CD8-positive, alpha-beta memory T cell (primary cell): ENCODE results near the gene ZNF687. TPM values are rescaled to one million over a fixed set of nuclear protein-coding genes. Genes with fewer than 3 reads are reported as not detected.
A peak's percentile ranks its signal among the peaks of the same experiment; 100 is the strongest.

Experiments
- CTCF ChIA-PET: fragments of 350-600 bp; sonication (Branson Sonifier 250); formaldehyde crosslinking; loops from one replicate; lab custom pipeline; 2021; ENCODE audit warnings: antibody characterized with exemption; lab: Charles Lee
- POLR2A ChIA-PET: fragments of 350-600 bp; sonication (Branson Sonifier 250); formaldehyde crosslinking; loops from one replicate; lab custom pipeline; 2021; ENCODE audit warnings: antibody characterized with exemption; lab: Charles Lee
- DNase-seq, 5 donors: peaks; one replicate each; pipeline versions ENCODE4 v3.0.0 to v3.0.0-alpha.2; 2020 to 2022; ENCODE audit warnings: mixed read lengths in 1 of 5
- H3K27ac ChIP-seq: one replicate; pipeline ENCODE4 v1.7.0; 2013; ENCODE audit warnings: low read depth, mild to moderate bottlenecking, low read length, moderate library complexity
- H3K27me3 ChIP-seq: 2 replicates; pipeline ENCODE4 v1.7.0; 2013; ENCODE audit warnings: low read length, mild to moderate bottlenecking; ENCODE audit not compliant: insufficient read depth, poor library complexity, severe bottlenecking
- H3K36me3 ChIP-seq: 2 replicates; pipeline ENCODE4 v1.7.0; 2013; ENCODE audit warnings: mild to moderate bottlenecking, low read length, moderate library complexity; ENCODE audit not compliant: insufficient read depth
- H3K4me1 ChIP-seq: 2 replicates; pipeline ENCODE4 v1.7.0; 2013; ENCODE audit warnings: mild to moderate bottlenecking, low read length, moderate library complexity; ENCODE audit not compliant: insufficient read depth
- H3K4me3 ChIP-seq: 2 replicates; pipeline ENCODE4 v1.7.0; 2013; ENCODE audit warnings: mild to moderate bottlenecking, low read length
- H3K9me3 ChIP-seq: 2 replicates; pipeline ENCODE4 v1.7.0; 2013; ENCODE audit warnings: mild to moderate bottlenecking, low read length
- H3K27ac Mint-ChIP-seq, 8 donors: one replicate each; pipeline ENCODE4 v1.8.0; 2020 to 2021; ENCODE audit warnings: mixed read lengths in 8 of 8, mild to moderate bottlenecking in 6 of 8, inconsistent platforms in 3 of 8, moderate library complexity in 3 of 8
- H3K27me3 Mint-ChIP-seq, 2 donors: one replicate each; pipeline ENCODE4 v1.8.0; 2020 to 2021; ENCODE audit warnings: mixed read lengths in 2 of 2, mild to moderate bottlenecking in 1 of 2, moderate library complexity in 1 of 2
- H3K36me3 Mint-ChIP-seq, 3 donors: one replicate each; pipeline ENCODE4 v1.8.0; 2020 to 2021; ENCODE audit warnings: mixed read lengths in 3 of 3, inconsistent platforms in 1 of 3, mild to moderate bottlenecking in 1 of 3
- H3K4me1 Mint-ChIP-seq, 3 donors: one replicate each; pipeline ENCODE4 v1.8.0; 2020 to 2021; ENCODE audit warnings: mixed read lengths in 3 of 3, inconsistent platforms in 1 of 3, mild to moderate bottlenecking in 1 of 3
- H3K4me3 Mint-ChIP-seq, 7 donors: one replicate each; pipeline ENCODE4 v1.8.0; 2020 to 2021; ENCODE audit warnings: mixed read lengths in 7 of 7, mild to moderate bottlenecking in 6 of 7, moderate library complexity in 4 of 7, inconsistent platforms in 2 of 7
- H3K9me3 Mint-ChIP-seq, 5 donors: one replicate each; pipeline ENCODE4 v1.8.0; 2020 to 2022; ENCODE audit warnings: mixed read lengths in 5 of 5, mild to moderate bottlenecking in 3 of 5, moderate library complexity in 2 of 5, inconsistent platforms in 1 of 5
- polyA plus RNA-seq: library from polyadenylated mRNA; unstranded; fragments of 300-500 nt; fragmentation: Illumina TruSeq; gene quantifications from one replicate; pipeline ENCODE4 v1.2.3, GENCODE V29; 2021
- total RNA-seq, 2 experiments: library from RNA; stranded (reverse); gene quantifications; one replicate each; pipeline ENCODE4 v1.2.3, GENCODE V29; 2021

ZNF687 gene
- total and polyA plus RNA-seq, 3 experiments from 2014 or later = 1.6 to 26.5 (median 23.8) TPM

- CTCF ChIA-PET = interaction anchor here (0.9 to 4.1 kb wide), 16 partner anchors 8 to 890 kb away, joined by 3 to 26 read pairs (median 5); partner anchors contain the start of genes PIP5K1A, TNFAIP8L2 and VPS72
- Mint-ChIP-seq H3K27ac (peak overlapping the region in 2 of 8 donors; percentile 70 to 79), H3K27me3 (peaks cover 0 to 2% of the 10 kb centered on the region in 2 donors), H3K9me3 (no peaks in the 10 kb centered on the region), H3K4me1 (peaks cover 21 to 25% (median 22%) of the 10 kb centered on the region in 3 donors), H3K36me3 (peaks cover 1 to 34% (median 8%) of the 10 kb centered on the region in 3 donors), H3K4me3 (peak overlapping the region in 2 of 7 donors; percentile 21 to 66)
- no peaks in the 10 kb centered on the region for H3K9me3 ChIP-seq
- H3K36me3 ChIP-seq = peaks cover 14% of the 10 kb centered on the region
- H3K27me3 ChIP-seq = no peaks in the 10 kb centered on the region
- H3K4me3 ChIP-seq = no peak overlapping the region
- POLR2A ChIA-PET = interaction anchor here (0.5 to 1.0 kb wide), 5 partner anchors 30 to 152 kb away, joined by 3 to 5 read pairs (median 3); partner anchors contain the start of genes VPS72 and ZNF687
- no peak overlapping the region for H3K27ac ChIP-seq
- H3K4me1 ChIP-seq = peaks cover 11% of the 10 kb centered on the region
- DNase-seq = peak; percentile 29 to 72 (median 55)
Measured at GRCh38 chr1:151251656-151252470, 30.2 kb upstream of the ZNF687 start.

- peaks cover 11% of the 10 kb centered on the region for H3K4me1 ChIP-seq
- H3K36me3 ChIP-seq = no peaks in the 10 kb centered on the region
- ChIA-PET CTCF (interaction anchor here (0.7 to 1.6 kb wide), 3 partner anchors 41 to 86 kb away, joined by 3 to 7 read pairs (median 4); no protein-coding TSS in a partner anchor), POLR2A (interaction anchor here (0.9 to 1.5 kb wide), 6 partner anchors 27 to 95 kb away, joined by 3 to 8 read pairs (median 3); partner anchors contain the start of genes PIP5K1A, VPS72 and ZNF687)
- peak within 1 kb of the TSS; percentile 92 to 96 (median 94) for H3K4me3 Mint-ChIP-seq
- peaks cover 0 to 2% of the 10 kb centered on the region in 2 donors for H3K27me3 Mint-ChIP-seq
- peak within 1 kb of the TSS; percentile 92 to 99 (median 94) for H3K27ac Mint-ChIP-seq
- no peaks in the 10 kb centered on the region for H3K27me3 ChIP-seq
- H3K36me3 Mint-ChIP-seq = peaks cover 0 to 18% (median under 1%) of the 10 kb centered on the region in 3 donors
- H3K9me3 Mint-ChIP-seq = no peaks in the 10 kb centered on the region
- peak within 1 kb of the TSS; percentile 77 for H3K27ac ChIP-seq
- H3K4me1 Mint-ChIP-seq = peaks cover 35 to 43% (median 41%) of the 10 kb centered on the region in 3 donors
- peak; percentile 88 to 96 (median 93) for DNase-seq
- peak within 1 kb of the TSS; percentile 69 for H3K4me3 ChIP-seq
- H3K9me3 ChIP-seq = no peaks in the 10 kb centered on the region
Measured at GRCh38 chr1:151254217-151255213, 27.6 kb upstream of the ZNF687 start, which contains the start of gene PSMD4. PSMD4 (plus strand) TSS chr1:151254734; CDS start chr1:151254783, 49 bp downstream.

- peak overlapping the region; percentile 65 to 99 (median 92) for H3K27ac Mint-ChIP-seq
- H3K36me3 Mint-ChIP-seq = peaks cover 0 to 21% (median 0%) of the 10 kb centered on the region in 3 donors
- Histone ChIP-seq H3K4me3 (peak overlapping the region; percentile 69), H3K27ac (peak overlapping the region; percentile 77), H3K36me3 (no peaks in the 10 kb centered on the region), H3K27me3 (no peaks in the 10 kb centered on the region), H3K9me3 (no peaks in the 10 kb centered on the region), H3K4me1 (peaks cover 11% of the 10 kb centered on the region)
- H3K27me3 Mint-ChIP-seq = peaks cover 0 to 2% of the 10 kb centered on the region in 2 donors
- POLR2A ChIA-PET = interaction anchor here (0.7 kb wide), 1 partner anchor 161 kb away, joined by 3 read pairs; no protein-coding TSS in a partner anchor
- DNase-seq = no peak
- peaks cover 35 to 46% (median 43%) of the 10 kb centered on the region in 3 donors for H3K4me1 Mint-ChIP-seq
- peak overlapping the region; percentile 92 to 96 (median 94) for H3K4me3 Mint-ChIP-seq
- CTCF ChIA-PET = interaction anchor here (1.6 kb wide), 1 partner anchor 85 kb away, joined by 7 read pairs; no protein-coding TSS in a partner anchor
- no peaks in the 10 kb centered on the region for H3K9me3 Mint-ChIP-seq
Measured at GRCh38 chr1:151255381-151255780, 26.7 kb upstream of the ZNF687 start.

GRCh38 chr1:151259351-151259750 lies 22.7 kb upstream of the ZNF687 start:
- H3K27me3 ChIP-seq = no peaks in the 10 kb centered on the region
- H3K36me3 Mint-ChIP-seq = peaks cover 0 to 35% (median 4%) of the 10 kb centered on the region in 3 donors
- DNase-seq = no peak
- H3K4me1 Mint-ChIP-seq = peaks cover 29 to 49% (median 37%) of the 10 kb centered on the region in 3 donors
- no peak overlapping the region for H3K27ac ChIP-seq
- peaks cover 11% of the 10 kb centered on the region for H3K4me1 ChIP-seq
- POLR2A ChIA-PET = no interaction called here
- CTCF ChIA-PET = interaction anchor here (1.4 kb wide), 1 partner anchor 8 kb away, joined by 4 read pairs; no protein-coding TSS in a partner anchor
- peaks cover 0 to 2% of the 10 kb centered on the region in 2 donors for H3K27me3 Mint-ChIP-seq
- H3K9me3 Mint-ChIP-seq = no peaks in the 10 kb centered on the region
- H3K9me3 ChIP-seq = no peaks in the 10 kb centered on the region
- H3K4me3 ChIP-seq = no peak overlapping the region
- peaks cover 10% of the 10 kb centered on the region for H3K36me3 ChIP-seq
- H3K4me3 Mint-ChIP-seq = peak overlapping the region in 1 of 7 donors; percentile 30
- no peak overlapping the region for H3K27ac Mint-ChIP-seq

GRCh38 chr1:151265446-151266236 lies 16.5 kb upstream of the ZNF687 start:
- Mint-ChIP-seq H3K9me3 (no peaks in the 10 kb centered on the region), H3K4me3 (no peak overlapping the region), H3K4me1 (peaks cover 0 to 5% (median 0%) of the 10 kb centered on the region in 3 donors), H3K27ac (peak overlapping the region in 4 of 8 donors; percentile 26 to 70 (median 51)), H3K27me3 (no peaks in the 10 kb centered on the region), H3K36me3 (peaks cover 10 to 61% (median 13%) of the 10 kb centered on the region in 3 donors)
- CTCF ChIA-PET = no interaction called here
- Histone ChIP-seq H3K36me3 (peaks cover 39% of the 10 kb centered on the region), H3K27ac (no peak overlapping the region), H3K9me3 (no peaks in the 10 kb centered on the region), H3K27me3 (no peaks in the 10 kb centered on the region), H3K4me1 (no peaks in the 10 kb centered on the region), H3K4me3 (no peak overlapping the region)
- POLR2A ChIA-PET = no interaction called here
- DNase-seq = no peak

- no peak overlapping the region for H3K27ac Mint-ChIP-seq
Measured at GRCh38 chr1:151266315-151266714, 15.8 kb upstream of the ZNF687 start.

More at GRCh38 chr1:151266315-151266714, 15.8 kb upstream of the ZNF687 start:
- ChIA-PET CTCF (no interaction called here), POLR2A (no interaction called here)
- peaks cover 10 to 62% (median 13%) of the 10 kb centered on the region in 3 donors for H3K36me3 Mint-ChIP-seq
- H3K27me3 Mint-ChIP-seq = no peaks in the 10 kb centered on the region
- H3K36me3 ChIP-seq = peaks cover 39% of the 10 kb centered on the region
- H3K4me3 ChIP-seq = no peak overlapping the region
- peaks cover 0 to 5% (median 0%) of the 10 kb centered on the region in 3 donors for H3K4me1 Mint-ChIP-seq
- no peak for DNase-seq
- no peak overlapping the region for H3K27ac ChIP-seq
- H3K4me3 Mint-ChIP-seq = no peak overlapping the region
- H3K9me3 Mint-ChIP-seq = no peaks in the 10 kb centered on the region
- no peaks in the 10 kb centered on the region for H3K27me3 ChIP-seq
- no peaks in the 10 kb centered on the region for H3K4me1 ChIP-seq
- no peaks in the 10 kb centered on the region for H3K9me3 ChIP-seq
